H1 (cell line): Measurements from ENCODE around the gene GNA12. TPM values are rescaled to one million over a fixed set of nuclear protein-coding genes. Genes with fewer than 3 reads are reported as not detected.
"Not testable (repeated sequence)": the region's sequence is repeated elsewhere in the genome, so short reads cannot be mapped to it uniquely, and the experiment has no call there.

Source experiments
- CTCF ChIA-PET: fragments of 300-600 bp; sonication (Branson Sonifier 250); formaldehyde crosslinking; loops from one replicate; lab custom pipeline; 2021; ENCODE audit not compliant: partially characterized antibody; lab: Charles Lee
- POLR2A ChIA-PET: fragments of 300-600 bp; sonication (Branson Sonifier 250); formaldehyde crosslinking; loops from one replicate; lab custom pipeline; 2021; ENCODE audit warnings: inconsistent platforms; ENCODE audit not compliant: partially characterized antibody; lab: Charles Lee
- DNase-seq, 2 experiments: peaks; one replicate each; pipeline versions ENCODE4 v3.0.0 to v3.0.0-alpha.2; 2010 to 2022; ENCODE audit warnings: low spot score in 2 of 2, low read depth in 1 of 2, mixed read lengths in 1 of 2
- FAIRE-seq: peaks from 2 replicates; lab custom pipeline; 2011; peaks lifted over from hg19 to GRCh38; lab: Jason Lieb, UNC
- H2AFZ ChIP-seq: 2 replicates; pipeline ENCODE4 v1.8.1; 2012; ENCODE audit warnings: low read length, inconsistent platforms
- H2AK5ac ChIP-seq: 2 replicates; pipeline ENCODE4 v1.6.1; 2013; ENCODE audit warnings: low read depth, low read length
- H2BK120ac ChIP-seq: replicated peaks from 2 replicates; pipeline ENCODE3; 2013; ENCODE audit warnings: low read depth, low read length, inconsistent platforms
- H2BK12ac ChIP-seq: 2 replicates; pipeline ENCODE4 v1.6.1; 2013; ENCODE audit warnings: low read depth, low read length
- H2BK15ac ChIP-seq: 2 replicates; pipeline ENCODE4 v1.6.1; 2013; ENCODE audit warnings: low read length
- H2BK20ac ChIP-seq: 2 replicates; pipeline ENCODE4 v1.6.1; 2013; ENCODE audit warnings: low read length
- H2BK5ac ChIP-seq: 2 replicates; pipeline ENCODE4 v1.6.1; 2013; ENCODE audit warnings: low read depth, low read length
- H3K14ac ChIP-seq: 2 replicates; pipeline ENCODE4 v1.6.1; 2013; ENCODE audit warnings: inconsistent platforms; ENCODE audit not compliant: insufficient read length
- H3K18ac ChIP-seq: 2 replicates; pipeline ENCODE4 v1.6.1; 2013; ENCODE audit warnings: low read length; ENCODE audit errors: extremely low read depth
- H3K23ac ChIP-seq: 2 replicates; pipeline ENCODE4 v1.6.1; 2013; ENCODE audit warnings: inconsistent platforms; ENCODE audit not compliant: insufficient read length
- H3K23me2 ChIP-seq: 2 replicates; pipeline ENCODE4 v1.6.1; 2013; ENCODE audit warnings: low read depth, low read length
- H3K27ac ChIP-seq: 2 replicates; pipeline ENCODE4 v1.6.1; 2011; ENCODE audit warnings: low read depth, low read length, inconsistent platforms
- H3K27me3 ChIP-seq, 4 experiments: replicated peaks in 1 of 4; 1 replicate in 1 of 4; 2 replicates in 3 of 4; pipeline versions ENCODE4 v1.6.1 to v1.8.1; 2011 to 2013; ENCODE audit warnings: low read length in 3 of 4, mild to moderate bottlenecking in 3 of 4, inconsistent platforms in 2 of 4, mixed read lengths in 2 of 4, moderate library complexity in 1 of 4; ENCODE audit not compliant: control insufficient read depth in 3 of 4, insufficient read depth in 3 of 4; ENCODE audit errors: extremely low read depth in 1 of 4
- H3K36me3 ChIP-seq, 4 experiments: 2 replicates each; pipeline versions ENCODE4 v1.6.1 to v1.8.1; 2011 to 2013; ENCODE audit warnings: mild to moderate bottlenecking in 4 of 4, low read length in 3 of 4, moderate library complexity in 2 of 4, control low read depth in 1 of 4, inconsistent platforms in 1 of 4; ENCODE audit not compliant: insufficient read depth in 4 of 4, control insufficient read depth in 2 of 4
- H3K4ac ChIP-seq: replicated peaks from 2 replicates; pipeline ENCODE3; 2013; ENCODE audit warnings: low read length, low read depth, mixed read lengths, inconsistent platforms; ENCODE audit not compliant: insufficient read length
- H3K4me1 ChIP-seq, 4 experiments: replicated peaks in 1 of 4; 1 replicate in 1 of 4; 2 replicates in 3 of 4; pipeline versions ENCODE4 v1.6.1 to v1.8.1; 2011 to 2013; ENCODE audit warnings: low read length in 3 of 4, inconsistent platforms in 2 of 4, mixed read lengths in 1 of 4; ENCODE audit not compliant: insufficient read depth in 4 of 4, control insufficient read depth in 3 of 4
- H3K4me2 ChIP-seq, 2 experiments: 2 replicates each; pipeline versions ENCODE4 v1.6.1 to v1.8.1; 2011 to 2013; ENCODE audit warnings: low read depth in 2 of 2, low read length in 2 of 2, control low read depth in 1 of 2, inconsistent platforms in 1 of 2, mild to moderate bottlenecking in 1 of 2; ENCODE audit not compliant: insufficient read depth in 1 of 2
- H3K4me3 ChIP-seq, 4 experiments: fragments of 200-600, 300-600 bp in 1 of 4; sonication (generic), shearing (Covaris generic), sonication (Bioruptor Twin) in 1 of 4; 2 replicates each; pipeline versions ENCODE4 v1.5.1 to v1.8.1; 2011 to 2016; ENCODE audit warnings: low read length in 4 of 4, low read depth in 3 of 4, control low read depth in 2 of 4, inconsistent platforms in 2 of 4, mild to moderate bottlenecking in 2 of 4, mixed read lengths in 1 of 4, moderate library complexity in 1 of 4; ENCODE audit not compliant: insufficient read depth in 2 of 4; ENCODE audit errors: extremely low read depth in 1 of 4
- H3K56ac ChIP-seq: replicated peaks from 2 replicates; pipeline ENCODE3; 2013; ENCODE audit warnings: low read depth, mild to moderate bottlenecking, mixed read lengths, low read length, inconsistent platforms; ENCODE audit not compliant: insufficient read length
- H3K79me1 ChIP-seq: 2 replicates; pipeline ENCODE4 v1.6.1; 2013; ENCODE audit warnings: low read depth, low read length, control low read depth
- H3K79me2 ChIP-seq, 2 experiments: 2 replicates each; pipeline versions ENCODE4 v1.6.1 to v1.8.1; 2012 to 2013; ENCODE audit warnings: low read length in 2 of 2, mild to moderate bottlenecking in 2 of 2, inconsistent platforms in 1 of 2; ENCODE audit not compliant: insufficient read depth in 2 of 2, control insufficient read depth in 1 of 2
- H3K9ac ChIP-seq, 4 experiments: replicated peaks in 1 of 4; 1 replicate in 1 of 4; 2 replicates in 3 of 4; pipeline versions ENCODE4 v1.6.1 to v1.8.1; 2011 to 2013; ENCODE audit warnings: low read depth in 3 of 4, low read length in 3 of 4, control low read depth in 2 of 4, mild to moderate bottlenecking in 2 of 4, moderate library complexity in 2 of 4, inconsistent platforms in 1 of 4; ENCODE audit errors: extremely low read depth in 1 of 4
- H3K9me3 ChIP-seq, 2 experiments: 2 replicates each; pipeline versions ENCODE4 v1.6.1 to v1.8.1; 2012 to 2013; ENCODE audit warnings: mild to moderate bottlenecking in 2 of 2, moderate library complexity in 2 of 2, control low read depth in 1 of 2, inconsistent platforms in 1 of 2, low read depth in 1 of 2, low read length in 1 of 2, mixed read lengths in 1 of 2; ENCODE audit not compliant: insufficient read depth in 2 of 2
- H4K20me1 ChIP-seq, 2 experiments: replicated peaks in 1 of 2; 2 replicates each; pipeline versions ENCODE3 to v1.8.1; 2011 to 2013; ENCODE audit warnings: inconsistent platforms in 2 of 2, low read length in 2 of 2, mild to moderate bottlenecking in 1 of 2; ENCODE audit not compliant: insufficient read depth in 2 of 2, control insufficient read depth in 1 of 2
- H4K5ac ChIP-seq: 2 replicates; pipeline ENCODE4 v1.6.1; 2013; ENCODE audit warnings: low read length, low read depth, mixed read lengths, inconsistent platforms; ENCODE audit not compliant: insufficient read length
- H4K8ac ChIP-seq: 2 replicates; pipeline ENCODE4 v1.8.0; 2013; ENCODE audit warnings: mild to moderate bottlenecking, moderate library complexity, low read length, inconsistent platforms; ENCODE audit not compliant: insufficient read depth; ENCODE audit errors: extremely low read depth
- H4K91ac ChIP-seq: replicated peaks from 2 replicates; pipeline ENCODE3; 2013; ENCODE audit warnings: low read length, mixed read lengths, inconsistent platforms; ENCODE audit not compliant: insufficient read length
- WGBS, 2 experiments: shearing (Covaris generic) in 1 of 2; methylation state at CpG; one replicate each; pipeline versions ENCODE4 v1.1.6 to v1.1.7; 2013 to 2015; ENCODE audit warnings: low lambda C conversion rate in 2 of 2, mixed read lengths in 2 of 2, inconsistent platforms in 1 of 2, low coverage in 1 of 2, missing lambda C conversion rate in 1 of 2; ENCODE audit not compliant: insufficient replicate concordance in 2 of 2, insufficient coverage in 1 of 2, insufficient read length in 1 of 2; ENCODE audit errors: extremely low coverage in 1 of 2, missing lambda C conversion rate in 1 of 2; 5-methylcytosine and 5-hydroxymethylcytosine counted together
- polyA plus RNA-seq, 7 experiments: library from polyadenylated mRNA; depleted of rRNA in 3 of 7; stranded (reverse) in 5 of 7; unstranded in 2 of 7; fragments of >200 nt in 5 of 7; fragments of 200-250 nt in 2 of 7; gene quantifications; 1 replicate in 5 of 7; 2 replicates in 1 of 7; 4 replicates in 1 of 7; pipeline versions ENCODE4 v1.2.1 to v1.2.3, GENCODE V29; 2011 to 2013; ENCODE audit warnings: missing spikeins in 2 of 7, mixed read lengths in 2 of 7
- total RNA-seq: library from RNA; stranded (reverse); fragmentation: NEBNext Ultra II Directional; extraction: Animal tissue kit (Norgen Biotek cat#: 25700); gene quantifications from 2 replicates; pipeline ENCODE4 v1.2.1, GENCODE V29; 2021

GNA12 gene
- total and polyA plus RNA-seq, 2 of the 8 experiments (the other 6 are each of a cell fraction or from before 2014, with no cell fraction given), result 96.5 to 109 TPM

GRCh38 chr7:2693420-2694121 is 150.5 kb downstream of the GNA12 start:
- H3K27me3 ChIP-seq, result peaks cover 2 to 17% (median 14%) of the 10 kb centered on the region in 4 experiments
- not testable (repeated sequence) for DNase-seq, H3K27ac ChIP-seq, H3K9me3 ChIP-seq, H3K14ac ChIP-seq, H3K36me3 ChIP-seq, H2BK120ac ChIP-seq, H3K18ac ChIP-seq, H3K4me3 ChIP-seq, H4K20me1 ChIP-seq, H2BK12ac ChIP-seq, H3K79me1 ChIP-seq, H3K4me1 ChIP-seq, H3K9ac ChIP-seq, H3K23ac ChIP-seq, H4K8ac ChIP-seq, FAIRE-seq, H3K4ac ChIP-seq, H2AFZ ChIP-seq, H2BK15ac ChIP-seq, H2AK5ac ChIP-seq, H3K23me2 ChIP-seq, H4K91ac ChIP-seq, H4K5ac ChIP-seq, H2BK20ac ChIP-seq, H2BK5ac ChIP-seq, H3K4me2 ChIP-seq, H3K79me2 ChIP-seq, H3K56ac ChIP-seq
- POLR2A ChIA-PET, result interaction anchor here (1.6 kb wide), 1 partner anchor 9 kb away, joined by 4 read pairs; no protein-coding TSS in a partner anchor
- 96% methylated on average over 19 of the region's 19 CpGs; no CpG with 5 or more reads in 1 of the 2 experiments for WGBS, 2 experiments
- CTCF ChIA-PET, result interaction anchor here (1.0 to 7.6 kb wide), 8 partner anchors 9 to 242 kb away, joined by 3 to 92 read pairs (median 12); no protein-coding TSS in a partner anchor
